Posterior vena cava (tissue), 2 donors: Measurements from ENCODE around the gene TNIK. TPM values are rescaled to one million over a fixed set of nuclear protein-coding genes. Genes with fewer than 3 reads are reported as not detected.

Experiments
- DNase-seq: peaks from one replicate; pipeline ENCODE4 v3.0.0-alpha.2; 2020; ENCODE audit warnings: low spot score
- intact Hi-C, 2 donors: fragments of 100-400 bp; cut with DNase I; formaldehyde crosslinking; loops; one replicate each; pipeline versions ENCODE4 v1.14.1 to v1.14.2; 2022 to 2023
- total RNA-seq, 2 donors: library from RNA; stranded (reverse); fragmentation: NEBNext Ultra II Directional; extraction: Animal tissue kit (Norgen Biotek cat#: 25700); gene quantifications; one replicate each; pipeline ENCODE4 v1.2.1, GENCODE V29; 2021
- donor health status: DM: yes; HTN: yes; CAD: no.
- donor health status: DM: yes; HTN: yes; CAD: no.

Gene TNIK
- total RNA-seq, 2 donors from 2014 or later, result 16.5 to 20.3 TPM

DNA sequence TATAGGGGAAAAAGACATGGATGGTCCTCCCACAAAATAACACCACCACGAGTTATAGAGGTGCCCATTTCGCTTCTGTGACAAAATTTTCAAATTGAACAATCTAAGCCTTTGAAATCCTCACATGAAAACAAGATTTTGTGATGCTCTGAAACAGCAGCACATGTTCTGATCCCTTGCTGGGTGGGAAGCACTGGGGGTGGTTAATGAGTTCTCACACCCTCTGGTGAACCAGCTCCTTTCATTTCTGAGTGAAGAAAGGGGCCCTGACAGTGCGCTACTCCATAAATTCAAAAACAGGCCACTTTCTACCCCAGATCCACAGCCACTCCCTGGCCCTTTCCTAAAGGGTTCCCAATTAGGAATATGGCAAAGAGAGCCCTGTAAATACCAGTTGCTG lies 129.3 kb downstream of the TNIK start:
- intact Hi-C loops, result no loop called here
- DNase-seq, result no peak

DNA sequence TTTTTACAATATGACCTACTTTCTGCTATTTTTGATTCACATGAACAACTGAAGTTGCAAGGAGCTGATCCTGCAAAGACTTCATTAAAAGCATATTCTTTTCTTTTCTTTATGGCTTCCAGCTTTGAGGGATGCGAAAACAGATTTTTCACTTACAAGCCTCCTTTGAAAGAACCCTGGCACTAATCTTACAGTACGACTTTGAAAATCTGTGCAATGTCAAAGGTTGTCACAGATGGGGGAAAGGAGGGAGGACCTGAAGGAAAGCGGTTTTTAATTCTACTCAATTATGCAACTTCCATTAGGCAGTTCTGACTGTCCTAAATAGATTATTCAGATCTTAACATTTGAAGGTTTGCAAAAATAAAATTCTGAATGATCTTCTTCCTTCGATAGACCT lies 130.5 kb downstream of the TNIK start:
- DNase-seq, result no peak
- intact Hi-C loops, result no loop called here

DNA sequence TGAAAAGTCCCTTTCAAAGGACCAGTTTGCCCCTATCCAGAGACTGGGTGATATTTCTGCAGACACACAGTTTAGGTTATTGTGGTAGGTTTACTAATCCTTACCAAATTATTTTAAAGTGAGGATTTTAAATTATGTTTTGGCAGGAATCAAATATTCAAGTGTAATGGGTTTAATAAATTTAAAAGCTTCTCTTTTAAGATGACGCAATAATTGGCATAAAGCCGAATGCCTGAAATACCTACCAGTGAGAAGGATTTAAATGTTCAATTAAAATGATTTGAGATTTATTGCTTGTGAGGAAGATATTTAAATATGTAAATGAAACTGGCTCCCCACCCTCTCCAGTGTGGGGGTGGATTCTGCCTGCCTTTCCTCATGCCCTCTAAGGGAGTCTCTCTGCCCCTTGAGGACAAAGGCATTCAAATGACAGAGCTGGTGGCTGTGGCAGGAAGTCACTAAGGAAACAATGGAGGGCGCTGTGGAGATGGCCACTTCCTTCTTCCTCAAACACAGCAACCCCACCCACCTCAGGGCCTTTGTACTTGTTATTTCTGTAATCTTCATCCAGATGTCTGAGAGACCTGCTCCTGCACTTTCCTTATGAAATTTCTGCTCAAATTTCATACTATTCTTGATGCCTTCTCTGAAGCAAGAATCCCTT lies 131.7 kb downstream of the TNIK start:
- intact Hi-C loops, result no loop called here

DNA sequence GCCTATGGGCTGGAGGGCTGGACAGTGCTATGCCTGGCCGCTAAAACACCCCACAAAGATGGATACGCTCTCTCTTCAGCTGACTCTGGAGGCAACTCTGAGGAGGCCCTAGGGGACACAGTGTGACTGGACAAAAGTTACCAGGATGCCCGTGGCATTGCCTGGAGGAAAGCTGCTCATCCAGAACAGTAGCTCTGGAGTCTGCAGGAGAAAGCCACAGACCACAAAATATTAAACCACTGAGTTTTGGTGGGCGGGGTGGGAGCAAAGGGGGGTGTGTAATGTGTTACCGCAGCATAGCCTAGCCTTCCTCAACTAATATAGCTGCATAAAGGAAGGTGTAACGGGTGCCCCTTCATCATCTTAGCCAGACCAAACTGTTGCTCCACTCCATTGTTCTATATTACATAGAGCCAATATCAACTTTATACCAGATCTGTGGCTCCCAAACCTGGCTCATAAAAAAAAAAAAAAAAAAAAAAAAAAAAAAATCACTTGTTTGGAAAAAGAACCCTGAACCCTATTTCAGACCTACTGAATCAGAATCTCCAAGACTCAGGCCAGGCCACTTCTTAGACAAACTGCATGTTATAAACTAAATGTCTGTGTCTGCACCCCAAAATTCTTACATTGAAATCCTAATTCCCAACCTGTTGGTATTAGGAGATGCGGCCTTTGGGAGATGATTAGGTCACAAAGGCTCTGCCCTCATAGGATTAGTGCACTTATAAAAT lies 132.6 kb downstream of the TNIK start:
- intact Hi-C loops, result no loop called here
- DNase-seq, result no peak

More for the DNA sequence above, 131.7 kb downstream of the TNIK start:
- DNase-seq, result no peak

DNA sequence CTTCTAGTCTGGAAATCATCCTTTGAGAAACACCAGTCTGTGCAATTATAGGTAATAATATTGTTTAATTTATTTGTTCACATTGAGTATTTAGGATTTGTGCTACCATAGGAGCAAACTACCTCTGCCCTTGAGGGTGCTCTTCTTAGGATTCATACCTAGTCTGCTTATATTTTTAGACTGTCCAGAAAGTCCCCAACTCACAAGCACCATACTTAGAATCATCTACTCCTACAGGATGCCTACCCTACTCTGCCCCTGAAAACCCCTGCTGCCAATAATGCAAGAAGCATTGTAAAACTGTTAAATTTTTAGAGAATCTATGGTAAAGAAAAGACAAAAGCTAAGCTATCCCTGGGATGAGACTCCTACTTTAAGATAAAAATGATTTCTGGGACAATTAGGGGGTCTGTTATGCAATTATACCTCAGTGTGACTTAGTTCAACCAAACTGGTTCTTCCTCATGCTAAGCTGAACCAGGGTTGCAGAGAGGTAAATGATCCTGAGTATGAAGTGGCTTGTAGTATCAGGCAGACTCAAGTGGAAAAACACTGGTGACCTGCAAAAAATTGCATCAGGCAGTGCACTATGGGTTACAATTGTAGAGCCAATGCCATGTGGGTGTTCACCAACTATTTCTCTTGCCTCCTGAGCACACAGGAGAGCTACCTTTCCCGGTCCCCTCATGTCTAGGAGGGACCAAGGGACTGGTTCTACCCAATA lies 133.3 kb downstream of the TNIK start:
- intact Hi-C loops, result no loop called here
- no peak for DNase-seq

DNA sequence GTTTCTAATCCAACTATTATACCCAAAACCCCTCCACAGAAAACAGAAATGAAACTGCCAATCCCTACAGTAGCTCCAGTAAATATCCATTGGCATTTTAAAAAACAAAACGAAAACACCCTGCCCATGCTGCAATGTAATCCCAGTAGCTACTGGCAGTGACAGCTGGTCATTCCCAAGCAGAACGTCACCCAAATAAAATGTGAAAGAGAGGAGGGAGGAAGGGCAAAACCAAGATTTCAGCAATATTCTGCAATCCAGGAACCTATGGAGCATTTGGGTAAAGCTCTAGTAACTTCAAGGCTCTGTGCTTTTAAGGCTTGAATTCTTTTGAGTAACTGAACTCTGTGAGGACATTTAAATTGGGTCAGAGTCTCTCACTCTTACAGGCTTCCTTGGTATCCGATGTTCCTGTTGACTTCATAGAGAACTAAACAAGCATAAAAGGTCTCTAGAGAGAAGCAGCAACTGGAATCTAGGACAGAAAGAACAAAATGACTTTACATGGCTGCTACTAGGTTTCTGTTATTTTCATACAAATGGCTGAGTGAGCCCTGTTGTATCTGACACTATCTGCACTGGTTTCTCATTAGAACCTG lies 136.2 kb downstream of the TNIK start:
- intact Hi-C loops, result no loop called here
- no peak for DNase-seq

DNA sequence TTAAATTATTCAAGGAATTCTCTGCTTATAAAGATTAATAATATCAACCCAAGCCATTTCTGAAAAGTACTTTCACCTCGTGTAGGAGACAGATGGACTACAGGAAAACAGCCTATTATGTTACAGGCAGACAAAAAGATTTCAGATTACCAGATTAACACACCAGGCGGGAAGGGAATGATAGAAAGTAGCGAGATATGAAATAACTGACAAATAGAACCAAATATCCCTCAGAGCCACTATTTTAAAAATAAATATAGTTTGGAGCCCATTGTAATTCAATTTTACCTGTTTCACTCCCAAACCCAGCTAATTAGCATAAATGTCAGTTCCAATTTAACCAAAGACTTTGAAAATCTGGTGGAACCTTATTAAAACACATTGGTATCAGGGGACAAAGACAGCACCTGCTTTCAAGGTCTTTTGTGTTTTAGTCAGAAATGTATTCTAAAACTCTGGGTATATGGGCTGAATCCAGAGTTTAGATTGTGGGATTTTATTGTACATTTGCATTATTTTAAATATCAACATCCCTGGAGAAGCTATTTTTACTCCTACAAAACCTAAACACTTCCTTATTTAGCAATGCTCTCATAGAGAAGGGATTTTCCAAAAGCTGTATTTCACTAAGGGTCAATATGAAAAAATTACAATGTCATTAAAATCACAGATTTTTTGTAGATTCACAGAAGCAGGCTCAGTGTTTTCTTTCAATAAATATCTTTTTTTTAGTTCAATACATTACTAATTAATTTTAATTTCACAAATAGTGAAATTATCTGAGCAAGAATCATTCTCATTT lies 138.4 kb downstream of the TNIK start:
- intact Hi-C loops, result no loop called here
- no peak for DNase-seq

DNA sequence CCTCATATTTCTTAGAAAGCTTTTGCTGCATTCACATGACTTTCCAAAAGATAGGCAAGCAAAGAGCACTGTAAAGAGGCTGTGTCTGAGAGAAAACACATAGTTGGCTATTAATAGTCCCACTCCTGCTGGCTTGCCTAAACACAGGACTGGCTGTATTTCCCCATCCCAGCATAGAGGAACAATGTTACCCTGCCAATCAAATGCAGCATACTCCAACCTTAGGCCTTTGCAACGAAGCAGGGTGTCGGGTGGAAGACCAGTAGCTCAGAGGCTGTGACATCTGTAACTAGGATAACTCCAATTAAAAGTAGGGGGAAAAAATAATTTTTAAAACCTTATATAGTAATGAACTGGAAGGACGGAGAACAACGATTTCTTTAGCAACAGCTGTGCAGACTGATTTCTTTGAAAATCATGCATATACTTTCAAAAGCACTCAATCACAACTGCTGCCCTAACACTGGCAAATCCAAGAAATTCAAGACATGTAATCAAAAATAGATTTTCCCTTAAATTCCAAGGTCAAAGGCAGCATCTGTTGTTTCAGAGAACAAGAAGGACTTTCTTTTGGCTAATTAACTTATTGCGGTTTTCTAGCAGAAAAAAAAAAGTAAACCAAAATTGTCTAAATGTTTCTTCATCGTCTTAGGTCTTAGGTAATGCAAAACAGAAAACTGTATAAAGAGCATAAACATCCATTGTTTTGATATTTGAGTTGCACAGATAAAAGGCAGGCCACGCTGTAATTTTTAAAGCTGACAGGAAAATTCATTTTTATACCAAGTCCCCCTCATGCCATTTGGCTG lies 139.3 kb downstream of the TNIK start:
- no peak for DNase-seq
- intact Hi-C loops, result no loop called here

DNA sequence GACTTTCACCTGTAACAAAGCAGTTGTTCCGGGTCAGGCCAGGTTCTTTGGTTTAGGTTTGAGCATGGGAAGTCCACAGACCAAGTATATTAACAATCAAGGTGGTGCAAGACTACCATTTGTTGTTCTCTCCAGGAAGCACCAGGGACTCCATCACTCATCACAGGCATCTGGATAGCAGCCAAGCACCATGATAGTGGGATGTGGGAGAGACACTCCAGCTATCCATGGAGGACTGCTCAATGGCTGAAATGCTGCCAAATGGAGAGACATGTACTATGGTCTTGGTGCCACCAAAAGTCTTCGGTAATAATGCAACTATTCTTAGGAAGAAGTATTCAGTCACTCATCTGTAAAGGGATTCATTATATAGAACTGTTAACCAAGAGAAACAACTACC lies 143.0 kb downstream of the TNIK start:
- no peak for DNase-seq
- intact Hi-C loops, result no loop called here

DNA sequence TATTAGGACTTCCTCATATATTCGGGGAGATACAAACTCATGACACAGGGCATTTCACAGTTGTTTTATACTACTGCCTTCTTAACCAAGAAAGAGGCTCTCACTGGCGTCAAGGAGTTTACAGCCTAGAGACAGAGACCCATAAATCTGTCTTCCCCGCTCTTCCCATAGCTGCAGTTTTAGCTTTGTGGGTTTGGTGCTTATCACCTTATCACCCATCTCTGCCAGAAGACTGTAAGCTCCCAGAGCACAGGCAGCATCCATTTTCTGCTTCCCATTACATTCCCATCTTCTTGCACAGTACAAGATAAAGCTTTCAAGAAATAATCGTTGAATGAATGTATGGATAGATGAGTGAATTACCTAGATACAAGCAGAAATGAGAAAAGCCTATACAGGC lies 144.3 kb downstream of the TNIK start:
- intact Hi-C loops, result no loop called here
- DNase-seq, result no peak

DNA sequence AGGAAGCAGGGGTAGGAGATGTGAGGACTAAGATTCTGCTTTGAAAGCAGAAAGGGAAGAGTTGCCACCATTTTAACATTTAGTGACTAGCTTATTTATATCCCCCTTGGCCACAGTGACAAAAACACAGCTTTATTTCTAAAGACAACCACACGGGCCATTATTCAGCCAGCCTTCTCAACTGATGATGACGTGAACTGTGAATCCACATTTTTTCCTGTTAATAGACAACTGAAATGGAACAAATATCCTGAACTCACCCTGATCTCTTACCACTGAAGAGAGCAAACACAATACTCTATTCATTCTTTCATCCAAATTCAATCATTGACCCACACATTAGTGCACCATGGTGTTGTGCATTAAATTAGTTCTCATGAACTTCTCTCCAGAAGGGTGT lies 145.1 kb downstream of the TNIK start:
- DNase-seq, result no peak
- intact Hi-C loops, result no loop called here

DNA sequence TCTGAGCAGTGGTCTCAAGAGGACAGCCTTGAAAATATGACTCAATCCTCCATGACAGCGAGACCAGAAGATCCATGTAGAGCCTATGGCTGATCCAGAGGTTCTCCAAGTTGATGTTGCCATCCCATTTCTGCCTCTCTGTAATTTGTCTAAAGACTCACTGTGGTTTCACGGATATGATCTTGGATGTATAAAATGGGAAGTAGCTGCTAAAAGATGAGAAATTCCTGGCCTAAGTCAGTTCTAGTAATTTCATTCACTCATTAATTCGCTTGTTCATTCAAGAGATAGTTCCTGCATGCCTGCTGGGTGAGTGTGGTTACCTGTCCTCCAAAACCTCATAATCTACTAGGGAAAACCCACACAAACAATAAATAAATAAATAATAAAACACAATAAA lies 145.9 kb downstream of the TNIK start:
- no peak for DNase-seq
- intact Hi-C loops, result no loop called here

DNA sequence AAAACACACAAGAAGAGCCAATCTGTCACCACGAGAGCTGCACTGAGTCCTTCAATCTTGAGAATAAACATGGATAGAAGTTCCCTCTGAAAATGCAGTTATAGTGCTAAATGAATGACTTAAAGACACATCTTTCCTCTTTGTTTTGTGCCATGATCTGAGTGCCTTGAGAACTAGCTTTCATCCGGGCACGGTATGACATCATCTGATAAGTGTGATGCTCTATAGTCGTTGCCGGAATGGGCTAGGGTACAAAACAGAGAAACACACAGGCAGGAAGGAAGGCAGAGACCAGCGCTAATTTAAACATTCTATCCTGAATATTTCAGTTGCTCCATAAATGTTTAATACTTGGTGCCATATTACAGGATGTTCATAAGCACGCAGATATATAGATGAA lies 146.5 kb downstream of the TNIK start:
- DNase-seq, result no peak
- intact Hi-C loops, result no loop called here

DNA sequence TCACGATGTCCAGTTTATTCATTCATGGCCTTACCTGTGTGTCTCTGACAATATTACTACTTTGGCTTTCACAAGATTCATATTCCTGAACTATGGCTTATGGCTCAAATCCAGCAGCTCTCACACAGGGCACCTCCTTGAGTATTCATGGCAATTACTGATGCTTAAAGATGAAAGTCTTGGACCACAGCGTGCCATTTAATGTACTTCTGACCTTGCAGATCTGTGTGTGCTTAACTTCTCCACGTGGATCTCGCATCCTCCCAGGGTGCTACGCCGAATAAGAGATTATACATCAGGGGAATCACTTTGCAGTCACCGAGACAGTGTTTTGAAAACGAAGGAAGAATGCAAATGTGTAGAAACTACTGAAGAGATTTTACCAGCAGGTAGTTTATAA lies 147.5 kb downstream of the TNIK start:
- intact Hi-C loops, result no loop called here
- no peak for DNase-seq

DNA sequence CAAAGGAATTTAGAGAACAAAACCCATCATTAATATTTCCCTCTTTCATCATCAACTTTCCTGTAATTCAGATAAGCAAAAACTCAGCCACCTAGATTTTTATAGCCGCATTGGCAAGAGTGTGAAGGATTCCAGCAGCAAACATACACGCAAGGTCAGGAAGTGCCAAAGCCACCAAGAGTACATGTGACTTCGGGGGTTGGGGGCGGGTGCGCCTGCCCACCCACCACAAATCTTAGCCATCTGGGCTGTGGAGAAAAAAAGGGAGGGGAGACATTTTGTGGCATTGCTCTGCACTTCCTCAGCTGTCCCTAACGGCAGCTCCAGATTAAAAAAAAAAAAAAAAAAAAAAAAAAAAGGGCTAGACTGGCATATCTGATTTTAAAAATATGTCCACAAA lies 148.4 kb downstream of the TNIK start:
- DNase-seq, result no peak
- intact Hi-C loops, result no loop called here

DNA sequence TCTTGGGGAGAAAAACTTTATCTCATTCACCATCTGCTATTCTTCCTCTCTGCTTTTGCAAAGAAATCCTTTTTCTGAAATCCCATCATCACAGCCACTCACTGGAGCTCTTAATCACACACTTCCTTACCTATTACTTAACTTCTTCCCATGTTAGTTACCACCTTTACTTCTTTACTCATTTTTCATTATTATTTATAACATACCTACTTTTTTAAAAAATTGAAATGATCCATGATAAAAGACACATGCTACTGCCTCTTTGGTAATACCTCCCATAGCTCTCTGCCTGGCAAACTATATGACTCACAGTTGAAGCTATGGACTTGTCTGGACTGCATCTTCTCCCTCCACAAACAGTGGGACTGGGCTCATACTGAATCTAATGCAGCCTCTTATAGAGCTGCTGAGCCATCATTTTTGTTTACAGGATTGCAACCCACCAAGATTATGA lies 150.3 kb downstream of the TNIK start:
- intact Hi-C loops, result no loop called here
- no peak for DNase-seq

DNA sequence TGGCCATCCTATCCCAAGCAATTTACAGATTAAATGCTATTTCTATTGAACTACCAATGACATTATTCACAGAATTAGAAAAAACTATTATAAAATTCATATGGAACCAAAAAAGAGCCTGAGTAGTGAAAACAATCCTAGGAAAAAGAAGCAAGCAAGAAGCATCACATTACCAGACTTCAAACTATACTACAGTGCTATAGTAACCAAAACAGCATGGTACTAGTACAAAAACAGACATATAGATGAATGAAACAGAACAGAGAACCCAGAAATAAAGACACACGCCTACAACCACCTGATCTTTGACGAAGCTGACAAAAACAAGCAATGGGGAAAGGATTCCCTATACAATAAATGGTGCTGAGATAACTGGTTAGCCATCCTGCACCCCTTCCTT lies 152.2 kb downstream of the TNIK start:
- intact Hi-C loops, result no loop called here
- DNase-seq, result no peak

DNA sequence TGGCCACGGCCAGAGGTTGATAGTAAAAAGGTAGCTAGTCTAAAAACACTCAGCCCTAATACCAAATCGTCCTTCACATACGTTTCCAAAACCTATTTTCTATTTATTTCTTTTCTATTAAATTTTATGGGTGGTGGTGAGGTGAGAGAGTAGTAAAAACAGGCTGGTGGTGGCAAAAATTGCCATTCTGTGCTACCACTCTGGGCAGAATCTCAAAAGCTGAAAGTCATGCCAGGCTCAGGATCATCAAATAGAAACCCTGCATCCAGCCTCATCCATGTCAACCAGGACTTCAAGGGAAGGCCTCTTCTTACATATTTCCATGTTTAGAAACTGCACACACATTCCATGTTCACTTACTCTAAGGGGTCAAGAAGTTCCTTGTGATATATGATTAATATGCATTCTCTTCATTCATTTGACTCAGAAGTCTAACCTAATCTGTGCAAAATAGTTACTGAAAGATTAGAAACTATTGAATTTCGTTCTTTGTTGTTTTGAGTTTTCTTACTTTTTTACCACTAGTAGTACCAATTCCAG lies 153.1 kb downstream of the TNIK start:
- intact Hi-C loops, result no loop called here
- no peak for DNase-seq
